ENCODE data around the gene GPR107. TPM values are rescaled to one million over a fixed set of nuclear protein-coding genes. Genes with fewer than 3 reads are reported as not detected.
"Not testable (repeated sequence)": the region's sequence is repeated elsewhere in the genome, so short reads cannot be mapped to it uniquely, and the experiment has no call there.

Gene GPR107
- total RNA-seq, 1 donor from 2014 or later, result 25.5 TPM

DNA sequence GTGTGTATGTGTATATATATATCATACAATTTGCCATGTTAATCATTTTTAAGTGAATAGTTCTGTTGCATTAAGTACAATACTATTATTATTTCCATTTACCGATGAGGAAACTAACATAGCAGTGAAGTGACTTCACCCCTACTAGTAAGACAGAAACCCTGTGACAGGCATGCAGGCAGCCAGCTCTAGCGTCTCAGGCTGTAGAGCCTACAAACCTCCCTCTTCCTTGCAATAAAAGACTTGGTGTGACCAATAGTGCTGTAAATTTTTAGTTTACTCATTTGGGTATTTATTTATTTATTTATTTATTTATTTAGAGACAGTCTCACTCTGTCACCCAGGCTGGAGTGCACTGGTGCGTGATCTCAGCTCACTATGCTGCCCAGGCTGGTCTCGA, 35.4 kb upstream of the GPR107 start:
- intact Hi-C loops (cut with DNase I), result no loop called here
- no peaks in the 10 kb centered on the region for H3K27me3 ChIP-seq
- no peak overlapping the region for H3K4me3 ChIP-seq
- H3K9me3 ChIP-seq, result no peaks in the 10 kb centered on the region
- DNase-seq (ENCODE audit: extremely low spot score in 2 of 2), result no peak
- H3K4me1 ChIP-seq, result peaks cover 21% of the 10 kb centered on the region
- TF ChIP-seq POLR2A (IDR thresholded peaks at IDR 0.05), result no peak
- TF ChIP-seq POLR2AphosphoS5 (IDR thresholded peaks at IDR 0.05; ENCODE audit: insufficient read depth in 1 of 2, low read depth in 1 of 2), result no peak
- TF ChIP-seq, protein P1, sequence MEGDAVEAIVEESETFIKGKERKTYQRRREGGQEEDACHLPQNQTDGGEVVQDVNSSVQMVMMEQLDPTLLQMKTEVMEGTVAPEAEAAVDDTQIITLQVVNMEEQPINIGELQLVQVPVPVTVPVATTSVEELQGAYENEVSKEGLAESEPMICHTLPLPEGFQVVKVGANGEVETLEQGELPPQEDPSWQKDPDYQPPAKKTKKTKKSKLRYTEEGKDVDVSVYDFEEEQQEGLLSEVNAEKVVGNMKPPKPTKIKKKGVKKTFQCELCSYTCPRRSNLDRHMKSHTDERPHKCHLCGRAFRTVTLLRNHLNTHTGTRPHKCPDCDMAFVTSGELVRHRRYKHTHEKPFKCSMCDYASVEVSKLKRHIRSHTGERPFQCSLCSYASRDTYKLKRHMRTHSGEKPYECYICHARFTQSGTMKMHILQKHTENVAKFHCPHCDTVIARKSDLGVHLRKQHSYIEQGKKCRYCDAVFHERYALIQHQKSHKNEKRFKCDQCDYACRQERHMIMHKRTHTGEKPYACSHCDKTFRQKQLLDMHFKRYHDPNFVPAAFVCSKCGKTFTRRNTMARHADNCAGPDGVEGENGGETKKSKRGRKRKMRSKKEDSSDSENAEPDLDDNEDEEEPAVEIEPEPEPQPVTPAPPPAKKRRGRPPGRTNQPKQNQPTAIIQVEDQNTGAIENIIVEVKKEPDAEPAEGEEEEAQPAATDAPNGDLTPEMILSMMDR (IDR thresholded peaks at IDR 0.05), result no peak
- H3K36me3 ChIP-seq, result no peaks in the 10 kb centered on the region
- H3K27ac ChIP-seq, result no peak overlapping the region

GRCh38 chr9:130020618-130021017, 33.1 kb upstream of the GPR107 start:
- H3K27ac ChIP-seq, result peak overlapping the region; percentile 23
- no peak for DNase-seq (ENCODE audit: extremely low spot score in 2 of 2)
- no peaks in the 10 kb centered on the region for H3K27me3 ChIP-seq
- H3K9me3 ChIP-seq, result no peaks in the 10 kb centered on the region
- H3K4me1 ChIP-seq, result peaks cover 45% of the 10 kb centered on the region
- intact Hi-C loops (cut with DNase I), result no loop called here
- no peaks in the 10 kb centered on the region for H3K36me3 ChIP-seq
- H3K4me3 ChIP-seq, result no peak overlapping the region
- TF ChIP-seq, protein P1 (IDR thresholded peaks at IDR 0.05), result no peak
- TF ChIP-seq POLR2A (IDR thresholded peaks at IDR 0.05) (no peak), POLR2AphosphoS5 (IDR thresholded peaks at IDR 0.05; ENCODE audit: insufficient read depth in 1 of 2, low read depth in 1 of 2) (no peak)

GRCh38 chr9:130021123-130021522, 32.6 kb upstream of the GPR107 start:
- intact Hi-C loops (cut with DNase I), result no loop called here
- Histone ChIP-seq H3K27me3 (no peaks in the 10 kb centered on the region), H3K4me1 (peaks cover 45% of the 10 kb centered on the region), H3K9me3 (no peaks in the 10 kb centered on the region), H3K27ac (no peak overlapping the region), H3K4me3 (no peak overlapping the region), H3K36me3 (no peaks in the 10 kb centered on the region)
- TF ChIP-seq, protein P1 (IDR thresholded peaks at IDR 0.05), result no peak
- no peak for TF ChIP-seq POLR2A (IDR thresholded peaks at IDR 0.05)
- no peak for TF ChIP-seq POLR2AphosphoS5 (IDR thresholded peaks at IDR 0.05; ENCODE audit: insufficient read depth in 1 of 2, low read depth in 1 of 2)
- DNase-seq (ENCODE audit: extremely low spot score in 2 of 2), result no peak

- H3K4me3 ChIP-seq; DNase-seq (ENCODE audit: extremely low spot score in 2 of 2); H3K36me3 ChIP-seq; H3K9me3 ChIP-seq; H3K27ac ChIP-seq; H3K27me3 ChIP-seq; intact Hi-C loops (cut with DNase I): not testable (repeated sequence)
- peaks cover 45% of the 10 kb centered on the region for H3K4me1 ChIP-seq
Measured at GRCh38 chr9:130021842-130022241, 31.9 kb upstream of the GPR107 start.

DNA sequence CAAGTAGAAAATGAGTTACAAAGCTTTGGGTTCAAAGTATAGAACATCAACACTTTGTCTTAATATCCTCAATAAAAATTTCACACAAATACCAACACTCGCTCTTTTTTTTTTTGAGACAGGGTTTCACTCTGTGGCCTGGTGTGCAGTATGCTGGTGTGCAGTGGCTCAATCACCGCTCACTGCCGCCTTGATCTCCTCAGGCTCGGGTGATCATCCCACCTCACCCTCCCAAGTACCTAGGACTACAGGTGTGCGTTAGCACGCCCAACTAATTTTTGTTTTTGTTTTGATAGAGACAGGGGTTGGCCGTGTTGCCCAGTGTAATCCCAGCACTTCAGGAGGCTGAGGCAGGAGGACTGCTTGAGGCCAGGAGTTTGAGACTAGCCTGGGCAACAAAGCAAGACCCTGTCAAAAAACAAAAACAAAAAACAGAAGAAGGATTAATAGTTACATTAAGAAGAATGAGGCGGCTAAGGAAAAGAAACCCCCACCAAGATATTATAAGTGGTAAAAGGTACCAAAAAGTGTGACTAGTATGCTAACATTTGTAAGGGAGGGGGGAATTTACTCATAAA, 31.1 kb upstream of the GPR107 start:
- no peak for DNase-seq (ENCODE audit: extremely low spot score in 2 of 2)
- H3K4me3 ChIP-seq, result no peak overlapping the region
- intact Hi-C loops (cut with DNase I), result no loop called here
- H3K36me3 ChIP-seq, result no peaks in the 10 kb centered on the region
- H3K27ac ChIP-seq, result peak overlapping the region; percentile 4
- H3K27me3 ChIP-seq, result no peaks in the 10 kb centered on the region
- no peak for TF ChIP-seq POLR2A (IDR thresholded peaks at IDR 0.05)
- TF ChIP-seq POLR2AphosphoS5 (IDR thresholded peaks at IDR 0.05; ENCODE audit: insufficient read depth in 1 of 2, low read depth in 1 of 2), result no peak
- TF ChIP-seq, protein P1 (IDR thresholded peaks at IDR 0.05), result no peak
- H3K9me3 ChIP-seq, result no peaks in the 10 kb centered on the region
- H3K4me1 ChIP-seq, result peaks cover 45% of the 10 kb centered on the region
